ENCODE measurements around the gene SP6.
A peak's percentile ranks its signal among the peaks of the same experiment; 100 is the strongest.

SP6 gene

GRCh38 chr17:47851764-47852112 is 775 bp upstream of the SP6 start:
- Histone ChIP-seq H3K27me3 (ENCODE audit: control insufficient read depth, insufficient read depth, low read length) (peaks cover 94% of the 10 kb centered on the region), H3K27ac (ENCODE audit: low read depth, low read length) (no peak overlapping the region), H3K9me3 (ENCODE audit: control insufficient read depth, insufficient read depth, low read length) (no peaks in the 10 kb centered on the region), H3K4me1 (ENCODE audit: control insufficient read depth, insufficient read depth, low read length) (peaks cover 18% of the 10 kb centered on the region), H3K9ac (ENCODE audit: low read depth, low read length) (no peak overlapping the region), H3K4me3 (ENCODE audit: low read depth, low read length) (peak overlapping the region; percentile 70), H3K36me3 (ENCODE audit: control insufficient read depth, insufficient read depth, low read length) (no peaks in the 10 kb centered on the region)

GRCh38 chr17:47850373-47850691 is 631 bp downstream of the SP6 start:
- peak overlapping the region; percentile 70 for H3K4me3 ChIP-seq (ENCODE audit: low read depth, low read length)
- H3K9ac ChIP-seq (ENCODE audit: low read depth, low read length): no peak overlapping the region
- peaks cover 18% of the 10 kb centered on the region for H3K4me1 ChIP-seq (ENCODE audit: control insufficient read depth, insufficient read depth, low read length)
- peak overlapping the region; percentile 44 for H3K27ac ChIP-seq (ENCODE audit: low read depth, low read length)
- H3K9me3 ChIP-seq (ENCODE audit: control insufficient read depth, insufficient read depth, low read length): no peaks in the 10 kb centered on the region
- peaks cover 94% of the 10 kb centered on the region for H3K27me3 ChIP-seq (ENCODE audit: control insufficient read depth, insufficient read depth, low read length)
- H3K36me3 ChIP-seq (ENCODE audit: control insufficient read depth, insufficient read depth, low read length): no peaks in the 10 kb centered on the region

- Histone ChIP-seq H3K9me3 (ENCODE audit: control insufficient read depth, insufficient read depth, low read length) (no peaks in the 10 kb centered on the region), H3K4me3 (ENCODE audit: low read depth, low read length) (peak overlapping the region; percentile 45; the same call in 1 of the 2 replicates), H3K9ac (ENCODE audit: low read depth, low read length) (no peak overlapping the region), H3K27ac (ENCODE audit: low read depth, low read length) (no peak overlapping the region), H3K36me3 (ENCODE audit: control insufficient read depth, insufficient read depth, low read length) (no peaks in the 10 kb centered on the region), H3K27me3 (ENCODE audit: control insufficient read depth, insufficient read depth, low read length) (peaks cover 85% of the 10 kb centered on the region), H3K4me1 (ENCODE audit: control insufficient read depth, insufficient read depth, low read length) (peaks cover 21% of the 10 kb centered on the region)
Observed at GRCh38 chr17:47848198-47848513, 2.8 kb downstream of the SP6 start.

- peaks cover 20% of the 10 kb centered on the region for H3K4me1 ChIP-seq (ENCODE audit: control insufficient read depth, insufficient read depth, low read length)
- peaks cover 79% of the 10 kb centered on the region for H3K27me3 ChIP-seq (ENCODE audit: control insufficient read depth, insufficient read depth, low read length)
- no peak overlapping the region for H3K27ac ChIP-seq (ENCODE audit: low read depth, low read length)
- no peak overlapping the region for H3K9ac ChIP-seq (ENCODE audit: low read depth, low read length)
- no peaks in the 10 kb centered on the region for H3K9me3 ChIP-seq (ENCODE audit: control insufficient read depth, insufficient read depth, low read length)
- H3K4me3 ChIP-seq (ENCODE audit: low read depth, low read length): peak overlapping the region; percentile 45
- H3K36me3 ChIP-seq (ENCODE audit: control insufficient read depth, insufficient read depth, low read length): no peaks in the 10 kb centered on the region
Observed at GRCh38 chr17:47847341-47848197, 3.4 kb downstream of the SP6 start.

GRCh38 chr17:47846716-47847340 is 4.1 kb downstream of the SP6 start:
- peaks cover 71% of the 10 kb centered on the region for H3K27me3 ChIP-seq (ENCODE audit: control insufficient read depth, insufficient read depth, low read length)
- peaks cover 15% of the 10 kb centered on the region for H3K4me1 ChIP-seq (ENCODE audit: control insufficient read depth, insufficient read depth, low read length)
- H3K36me3 ChIP-seq (ENCODE audit: control insufficient read depth, insufficient read depth, low read length): no peaks in the 10 kb centered on the region
- H3K27ac ChIP-seq (ENCODE audit: low read depth, low read length): no peak overlapping the region
- H3K4me3 ChIP-seq (ENCODE audit: low read depth, low read length): peak overlapping the region; percentile 45
- no peak overlapping the region for H3K9ac ChIP-seq (ENCODE audit: low read depth, low read length)
- no peaks in the 10 kb centered on the region for H3K9me3 ChIP-seq (ENCODE audit: control insufficient read depth, insufficient read depth, low read length)

- peaks cover 18% of the 10 kb centered on the region for H3K4me1 ChIP-seq (ENCODE audit: control insufficient read depth, insufficient read depth, low read length)
- no peak overlapping the region for H3K4me3 ChIP-seq (ENCODE audit: low read depth, low read length)
- H3K9me3 ChIP-seq (ENCODE audit: control insufficient read depth, insufficient read depth, low read length): no peaks in the 10 kb centered on the region
- H3K27ac ChIP-seq (ENCODE audit: low read depth, low read length): no peak overlapping the region
- H3K27me3 ChIP-seq (ENCODE audit: control insufficient read depth, insufficient read depth, low read length): peaks cover 66% of the 10 kb centered on the region
- H3K9ac ChIP-seq (ENCODE audit: low read depth, low read length): no peak overlapping the region
- H3K36me3 ChIP-seq (ENCODE audit: control insufficient read depth, insufficient read depth, low read length): no peaks in the 10 kb centered on the region
Observed at GRCh38 chr17:47845716-47846075, 5.3 kb downstream of the SP6 start.

GRCh38 chr17:47844814-47845715 is 5.9 kb downstream of the SP6 start:
- H3K4me1 ChIP-seq (ENCODE audit: control insufficient read depth, insufficient read depth, low read length): peaks cover 18% of the 10 kb centered on the region
- H3K36me3 ChIP-seq (ENCODE audit: control insufficient read depth, insufficient read depth, low read length): no peaks in the 10 kb centered on the region
- no peak overlapping the region for H3K27ac ChIP-seq (ENCODE audit: low read depth, low read length)
- no peak overlapping the region for H3K9ac ChIP-seq (ENCODE audit: low read depth, low read length)
- no peaks in the 10 kb centered on the region for H3K9me3 ChIP-seq (ENCODE audit: control insufficient read depth, insufficient read depth, low read length)
- H3K4me3 ChIP-seq (ENCODE audit: low read depth, low read length): no peak overlapping the region
- peaks cover 60% of the 10 kb centered on the region for H3K27me3 ChIP-seq (ENCODE audit: control insufficient read depth, insufficient read depth, low read length)

- no peak overlapping the region for H3K27ac ChIP-seq (ENCODE audit: low read depth, low read length)
- no peak overlapping the region for H3K4me3 ChIP-seq (ENCODE audit: low read depth, low read length)
- H3K36me3 ChIP-seq (ENCODE audit: control insufficient read depth, insufficient read depth, low read length): no peaks in the 10 kb centered on the region
- H3K4me1 ChIP-seq (ENCODE audit: control insufficient read depth, insufficient read depth, low read length): peaks cover 19% of the 10 kb centered on the region
- peaks cover 52% of the 10 kb centered on the region for H3K27me3 ChIP-seq (ENCODE audit: control insufficient read depth, insufficient read depth, low read length)
- no peaks in the 10 kb centered on the region for H3K9me3 ChIP-seq (ENCODE audit: control insufficient read depth, insufficient read depth, low read length)
- no peak overlapping the region for H3K9ac ChIP-seq (ENCODE audit: low read depth, low read length)
Observed at GRCh38 chr17:47844227-47844626, 6.7 kb downstream of the SP6 start.

- Histone ChIP-seq H3K4me1 (ENCODE audit: control insufficient read depth, insufficient read depth, low read length) (peaks cover 19% of the 10 kb centered on the region), H3K9ac (ENCODE audit: low read depth, low read length) (no peak overlapping the region), H3K27ac (ENCODE audit: low read depth, low read length) (peak overlapping the region; percentile 48), H3K9me3 (ENCODE audit: control insufficient read depth, insufficient read depth, low read length) (no peaks in the 10 kb centered on the region), H3K27me3 (ENCODE audit: control insufficient read depth, insufficient read depth, low read length) (peaks cover 43% of the 10 kb centered on the region), H3K4me3 (ENCODE audit: low read depth, low read length) (no peak overlapping the region), H3K36me3 (ENCODE audit: control insufficient read depth, insufficient read depth, low read length) (peaks cover 7% of the 10 kb centered on the region; the same call in 1 of the 2 replicates)
Observed at GRCh38 chr17:47843391-47843730, 7.6 kb downstream of the SP6 start.

- H3K9ac ChIP-seq (ENCODE audit: low read depth, low read length): no peak overlapping the region
- H3K27me3 ChIP-seq (ENCODE audit: control insufficient read depth, insufficient read depth, low read length): peaks cover 26% of the 10 kb centered on the region
- no peaks in the 10 kb centered on the region for H3K9me3 ChIP-seq (ENCODE audit: control insufficient read depth, insufficient read depth, low read length)
- H3K4me1 ChIP-seq (ENCODE audit: control insufficient read depth, insufficient read depth, low read length): peaks cover 19% of the 10 kb centered on the region
- no peak overlapping the region for H3K27ac ChIP-seq (ENCODE audit: low read depth, low read length)
- no peak overlapping the region for H3K4me3 ChIP-seq (ENCODE audit: low read depth, low read length)
- peaks cover 13% of the 10 kb centered on the region; the same call in 1 of the 2 replicates for H3K36me3 ChIP-seq (ENCODE audit: control insufficient read depth, insufficient read depth, low read length)
Observed at GRCh38 chr17:47841488-47842291, 9.3 kb downstream of the SP6 start.

All from HUES48 (cell line).